Activated naive CD4-positive, alpha-beta T cell treated with anti-CD3 and anti-CD28 coated beads, Interleukin-2, amount 50 U/mL, for 24 hours (primary cell): Measurements from ENCODE around the gene ACTL6B.

Experiments used
- H3K27ac Mint-ChIP-seq: one replicate; pipeline ENCODE4 v1.8.0; 2021; ENCODE audit warnings: mild to moderate bottlenecking, mixed read lengths
- H3K27me3 Mint-ChIP-seq: one replicate; pipeline ENCODE4 v1.8.0; 2021; ENCODE audit warnings: mixed read lengths
- H3K36me3 Mint-ChIP-seq: one replicate; pipeline ENCODE4 v1.8.0; 2021; ENCODE audit warnings: mixed read lengths
- H3K4me1 Mint-ChIP-seq: one replicate; pipeline ENCODE4 v1.8.0; 2021; ENCODE audit warnings: mixed read lengths
- H3K4me3 Mint-ChIP-seq: one replicate; pipeline ENCODE4 v1.8.0; 2021; ENCODE audit warnings: mild to moderate bottlenecking, mixed read lengths
- H3K9me3 Mint-ChIP-seq: one replicate; pipeline ENCODE4 v1.8.0; 2021; ENCODE audit warnings: mixed read lengths

The ACTL6B gene

DNA sequence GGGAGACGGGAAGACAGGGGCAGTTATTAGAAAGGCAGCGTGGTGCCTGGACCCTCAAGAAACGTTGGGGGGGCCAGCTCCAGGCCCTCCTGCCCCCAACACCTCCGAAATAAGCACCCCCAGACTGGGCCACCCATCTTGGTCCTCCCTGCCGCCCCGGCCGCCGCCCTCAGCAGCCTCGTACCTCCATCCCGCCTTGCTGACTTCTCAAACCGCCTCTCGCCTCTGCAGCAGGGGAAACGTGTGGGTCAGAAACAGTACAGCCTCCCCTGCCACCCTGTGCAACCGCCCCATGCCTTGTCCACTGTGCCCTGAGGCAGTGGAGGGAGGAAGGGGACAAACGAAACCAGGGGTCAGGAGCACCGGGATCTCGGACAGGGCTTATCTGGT, 30.6 kb upstream of the ACTL6B start:
- Mint-ChIP-seq H3K27me3 (no peaks in the 10 kb centered on the region), H3K4me1 (peaks cover 24% of the 10 kb centered on the region), H3K9me3 (no peaks in the 10 kb centered on the region), H3K36me3 (no peaks in the 10 kb centered on the region), H3K27ac (no peak overlapping the region), H3K4me3 (no peak overlapping the region)

GRCh38 chr7:100686201-100686821, 30.1 kb upstream of the ACTL6B start:
- H3K27me3 Mint-ChIP-seq = no peaks in the 10 kb centered on the region
- H3K9me3 Mint-ChIP-seq = no peaks in the 10 kb centered on the region
- peaks cover 24% of the 10 kb centered on the region for H3K4me1 Mint-ChIP-seq
- H3K36me3 Mint-ChIP-seq = no peaks in the 10 kb centered on the region
- H3K27ac Mint-ChIP-seq = no peak overlapping the region
- H3K4me3 Mint-ChIP-seq = no peak overlapping the region

GRCh38 chr7:100685631-100686145, 29.4 kb upstream of the ACTL6B start:
- Mint-ChIP-seq H3K4me3 (no peak overlapping the region), H3K36me3 (no peaks in the 10 kb centered on the region), H3K27me3 (no peaks in the 10 kb centered on the region), H3K9me3 (no peaks in the 10 kb centered on the region), H3K4me1 (peaks cover 24% of the 10 kb centered on the region), H3K27ac (no peak overlapping the region)

GRCh38 chr7:100685049-100685605, 28.9 kb upstream of the ACTL6B start:
- H3K9me3 Mint-ChIP-seq = no peaks in the 10 kb centered on the region
- H3K27ac Mint-ChIP-seq = no peak overlapping the region
- no peaks in the 10 kb centered on the region for H3K36me3 Mint-ChIP-seq
- H3K27me3 Mint-ChIP-seq = no peaks in the 10 kb centered on the region
- peaks cover 27% of the 10 kb centered on the region for H3K4me1 Mint-ChIP-seq
- H3K4me3 Mint-ChIP-seq = no peak overlapping the region

DNA sequence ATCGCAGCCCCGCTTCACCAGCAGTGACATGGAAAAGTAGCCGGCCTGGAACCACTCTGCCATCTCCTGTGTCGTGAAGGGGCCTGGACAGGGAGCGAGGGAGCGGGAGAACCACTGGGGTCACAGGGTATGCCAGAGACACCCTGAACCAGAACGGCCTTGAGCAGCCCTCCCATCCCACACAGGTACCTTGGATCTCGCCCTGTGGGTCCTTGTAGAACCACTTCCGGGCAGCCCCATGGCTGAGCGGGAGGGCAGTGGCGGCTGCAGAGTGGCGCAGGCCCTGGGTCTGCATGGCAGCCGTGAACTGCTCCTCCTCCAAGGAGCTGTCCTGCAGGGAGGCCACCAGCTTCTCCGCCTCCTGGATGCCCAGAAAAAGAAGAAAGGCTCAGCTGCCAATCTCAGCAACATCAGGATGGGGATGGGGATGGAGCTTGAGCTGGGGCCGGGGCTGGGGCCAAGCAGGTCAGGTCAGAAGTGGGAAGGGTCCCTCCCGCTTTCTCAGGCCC, 28.3 kb upstream of the ACTL6B start:
- no peaks in the 10 kb centered on the region for H3K36me3 Mint-ChIP-seq

DNA sequence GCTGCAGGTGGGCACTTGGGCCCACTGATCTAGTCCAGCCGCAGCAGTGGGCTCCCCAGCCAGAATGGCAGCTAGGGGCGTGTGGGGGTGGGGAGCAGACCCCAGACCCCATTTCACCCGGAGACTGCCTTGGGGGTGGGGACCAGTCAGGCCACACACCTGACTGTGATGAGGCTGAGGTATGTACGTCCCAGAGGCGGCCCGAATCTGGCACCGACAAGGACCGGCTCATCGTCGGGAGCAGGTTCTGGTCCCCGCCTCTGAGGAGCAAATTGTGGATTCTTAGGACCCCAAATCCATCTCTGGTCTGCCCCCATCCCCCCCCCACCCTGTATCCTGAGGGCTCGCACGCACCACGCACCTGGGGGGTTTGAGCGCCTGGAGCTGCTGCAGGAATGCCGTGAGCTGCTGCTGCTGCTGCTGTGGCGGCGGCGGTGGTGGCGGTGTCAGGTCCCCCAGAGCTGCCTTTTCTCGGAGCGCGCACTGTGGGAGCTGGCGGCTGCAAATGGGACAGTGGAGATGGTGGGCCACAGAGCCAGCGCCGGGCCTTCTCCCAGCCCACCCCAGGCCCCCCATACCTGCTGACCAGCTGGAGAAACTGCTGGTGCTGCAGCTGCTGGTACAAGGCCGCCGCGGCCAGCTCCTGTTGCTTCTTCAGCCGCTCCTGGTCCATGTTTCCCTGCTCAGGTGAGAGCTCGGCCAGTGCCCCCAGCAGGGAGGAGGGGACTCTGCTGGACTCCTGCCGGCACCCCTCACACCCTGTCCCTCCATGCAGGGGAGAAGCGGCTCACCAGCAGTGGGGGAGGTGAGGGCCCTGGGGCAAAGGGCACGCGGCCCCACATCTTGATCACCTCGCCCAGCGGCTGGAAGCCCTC, 27.6 kb upstream of the ACTL6B start:
- Mint-ChIP-seq H3K4me3 (no peak overlapping the region), H3K36me3 (no peaks in the 10 kb centered on the region), H3K27ac (no peak overlapping the region), H3K9me3 (no peaks in the 10 kb centered on the region), H3K27me3 (no peaks in the 10 kb centered on the region), H3K4me1 (peaks cover 28% of the 10 kb centered on the region)

More for the DNA sequence above, 28.3 kb upstream of the ACTL6B start:
- Mint-ChIP-seq H3K4me3 (no peak overlapping the region), H3K4me1 (peaks cover 27% of the 10 kb centered on the region), H3K9me3 (no peaks in the 10 kb centered on the region), H3K27ac (no peak overlapping the region), H3K27me3 (no peaks in the 10 kb centered on the region)

DNA sequence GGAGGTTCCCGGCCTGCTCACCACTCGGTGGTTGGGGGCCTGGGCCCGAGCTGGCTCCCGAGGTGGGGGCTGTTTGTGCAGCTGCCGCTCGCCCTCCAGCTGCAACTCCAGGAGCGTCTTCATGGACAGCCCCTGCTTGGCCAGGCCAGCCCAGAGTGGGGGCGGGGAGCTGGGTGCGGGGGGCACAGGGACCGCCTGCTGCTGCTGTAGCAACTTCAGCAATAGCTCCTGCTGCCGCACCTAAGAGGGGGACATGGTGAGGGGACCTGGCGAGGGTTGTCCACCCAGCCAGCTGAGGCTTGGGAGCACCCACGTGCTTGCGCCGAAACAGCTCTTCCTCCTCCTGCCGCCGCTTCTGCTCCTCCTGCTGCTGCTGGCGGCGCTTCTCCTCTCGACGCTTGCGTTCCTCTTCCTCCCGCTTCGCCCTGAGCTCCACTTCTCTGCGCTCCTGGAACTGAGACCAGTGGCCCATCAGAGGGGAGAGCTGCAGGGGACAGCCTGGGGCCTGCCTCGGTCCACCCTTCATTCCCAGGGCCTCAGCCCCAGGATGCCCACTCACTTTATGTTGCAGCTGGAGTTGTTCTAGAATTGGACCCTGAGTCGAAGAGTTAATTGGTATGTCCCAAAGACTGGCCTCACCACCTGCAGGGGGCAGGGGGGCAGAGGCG, 26.9 kb upstream of the ACTL6B start:
- no peak overlapping the region for H3K4me3 Mint-ChIP-seq
- no peaks in the 10 kb centered on the region for H3K36me3 Mint-ChIP-seq
- no peaks in the 10 kb centered on the region for H3K9me3 Mint-ChIP-seq
- H3K4me1 Mint-ChIP-seq = peaks cover 27% of the 10 kb centered on the region
- H3K27me3 Mint-ChIP-seq = no peaks in the 10 kb centered on the region
- H3K27ac Mint-ChIP-seq = no peak overlapping the region

- Mint-ChIP-seq H3K36me3 (no peaks in the 10 kb centered on the region), H3K27me3 (no peaks in the 10 kb centered on the region), H3K4me1 (peaks cover 35% of the 10 kb centered on the region), H3K27ac (no peak overlapping the region), H3K4me3 (no peak overlapping the region), H3K9me3 (no peaks in the 10 kb centered on the region)
These were observed 26.0 kb upstream of the ACTL6B start for GRCh38 chr7:100682228-100682741.

DNA sequence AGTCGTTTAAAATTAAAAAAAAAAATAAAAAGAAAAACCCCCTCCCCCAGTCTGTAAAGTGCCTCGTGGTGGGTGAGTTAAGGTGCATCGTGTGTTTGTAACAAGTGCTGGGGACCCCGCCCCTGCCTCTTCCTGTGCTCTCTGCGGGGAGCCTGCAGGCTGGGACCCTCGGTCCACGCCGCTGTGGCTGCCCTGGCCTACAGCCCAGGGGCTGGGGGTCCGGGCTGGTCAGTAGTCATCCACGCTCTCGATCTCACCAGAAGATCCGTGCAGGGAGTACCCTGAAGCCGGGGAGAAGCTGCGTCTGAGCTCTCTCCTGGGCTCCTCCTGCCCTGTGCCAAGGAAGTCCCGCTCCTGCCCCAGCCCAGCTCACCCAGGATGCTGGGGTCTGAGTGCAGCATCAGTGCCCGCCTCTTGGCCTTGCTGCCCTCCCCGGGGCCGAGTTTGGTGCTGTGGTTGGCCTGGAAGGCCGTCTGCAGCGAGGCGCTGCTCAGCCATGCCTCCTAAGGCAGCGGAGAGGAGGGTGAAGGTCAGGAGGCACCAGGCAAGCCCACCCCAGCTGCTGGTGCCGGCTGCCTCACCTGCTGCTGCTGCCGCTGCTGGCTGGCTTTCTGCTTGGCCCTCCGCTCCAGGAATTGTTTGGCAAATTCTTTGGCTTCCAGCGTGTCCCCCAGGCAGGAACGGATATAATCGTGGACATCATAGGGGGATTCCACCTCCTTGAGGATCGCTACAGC, 25.4 kb upstream of the ACTL6B start:
- no peaks in the 10 kb centered on the region for H3K36me3 Mint-ChIP-seq
- H3K27ac Mint-ChIP-seq = peak overlapping the region; percentile 23
- H3K4me1 Mint-ChIP-seq = peaks cover 40% of the 10 kb centered on the region
- H3K27me3 Mint-ChIP-seq = no peaks in the 10 kb centered on the region
- H3K4me3 Mint-ChIP-seq = no peak overlapping the region
- H3K9me3 Mint-ChIP-seq = no peaks in the 10 kb centered on the region

GRCh38 chr7:100680576-100681271, 24.5 kb upstream of the ACTL6B start:
- no peak overlapping the region for H3K4me3 Mint-ChIP-seq
- H3K36me3 Mint-ChIP-seq = no peaks in the 10 kb centered on the region
- H3K4me1 Mint-ChIP-seq = peaks cover 44% of the 10 kb centered on the region
- H3K27me3 Mint-ChIP-seq = no peaks in the 10 kb centered on the region
- no peaks in the 10 kb centered on the region for H3K9me3 Mint-ChIP-seq
- no peak overlapping the region for H3K27ac Mint-ChIP-seq

GRCh38 chr7:100679927-100680575, 23.8 kb upstream of the ACTL6B start:
- Mint-ChIP-seq H3K9me3 (no peaks in the 10 kb centered on the region), H3K4me1 (peaks cover 44% of the 10 kb centered on the region), H3K36me3 (no peaks in the 10 kb centered on the region), H3K27ac (peak overlapping the region; percentile 71), H3K27me3 (no peaks in the 10 kb centered on the region), H3K4me3 (no peak overlapping the region)

- Mint-ChIP-seq H3K36me3 (no peaks in the 10 kb centered on the region), H3K27ac (peak overlapping the region; percentile 8), H3K9me3 (no peaks in the 10 kb centered on the region), H3K4me1 (peaks cover 44% of the 10 kb centered on the region), H3K4me3 (no peak overlapping the region), H3K27me3 (no peaks in the 10 kb centered on the region)
These were observed 23.1 kb upstream of the ACTL6B start for GRCh38 chr7:100679129-100679926.

- Mint-ChIP-seq H3K9me3 (no peaks in the 10 kb centered on the region), H3K36me3 (no peaks in the 10 kb centered on the region), H3K27me3 (no peaks in the 10 kb centered on the region), H3K4me1 (peaks cover 44% of the 10 kb centered on the region), H3K27ac (peak overlapping the region; percentile 70), H3K4me3 (no peak overlapping the region)
These were observed 22.2 kb upstream of the ACTL6B start for GRCh38 chr7:100678291-100678984.
